Effector CD8-positive, alpha-beta T cell (primary cell): ENCODE measurements around the gene ERFL.

Experiments
- DNase-seq: peaks from one replicate; lab custom pipeline; 2025; lab: John Stamatoyannopoulos, UW

The ERFL gene

DNA sequence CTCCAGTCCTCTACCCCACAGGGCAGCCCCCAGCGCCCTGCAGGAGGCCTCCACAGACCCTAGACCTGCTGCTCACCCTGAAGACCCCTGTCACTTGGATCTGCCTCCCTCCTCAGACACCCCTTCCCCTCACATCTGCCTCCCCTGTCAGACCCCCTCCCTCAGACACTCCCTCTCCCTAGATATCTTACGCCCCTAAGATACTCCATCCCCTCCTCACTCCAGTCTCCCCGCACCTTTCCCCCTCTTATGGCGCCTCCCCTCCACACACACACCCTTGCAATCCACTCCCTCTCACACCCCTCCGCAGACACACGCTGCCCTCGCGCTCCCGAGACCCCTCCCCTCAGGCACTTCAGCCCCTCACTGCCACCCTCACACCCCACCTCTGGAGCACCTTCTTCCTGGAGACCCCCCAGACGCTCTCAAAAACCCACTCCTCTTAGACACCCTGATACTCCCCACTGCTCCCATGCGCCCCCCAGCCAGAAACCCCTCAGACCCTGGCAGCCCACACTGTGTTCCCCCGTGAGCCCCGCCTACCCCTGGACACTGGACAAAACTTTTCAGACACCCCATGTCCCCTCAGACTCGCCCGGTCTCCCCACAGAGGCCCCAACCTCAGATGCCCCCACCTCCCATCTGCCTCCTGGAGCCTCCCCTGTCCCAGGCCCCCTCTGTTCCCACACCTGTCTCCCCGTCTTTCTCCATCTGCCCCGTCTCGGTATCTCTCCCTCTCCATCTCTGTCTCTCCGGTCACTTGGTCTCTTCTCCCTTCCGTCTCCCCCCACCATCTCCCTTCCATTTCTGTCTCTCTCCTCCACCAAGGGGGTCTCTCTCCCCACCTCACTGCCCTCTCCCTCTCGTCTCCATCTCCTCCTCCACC is 14.5 kb downstream of the ERFL start:
- no peak for DNase-seq

DNA sequence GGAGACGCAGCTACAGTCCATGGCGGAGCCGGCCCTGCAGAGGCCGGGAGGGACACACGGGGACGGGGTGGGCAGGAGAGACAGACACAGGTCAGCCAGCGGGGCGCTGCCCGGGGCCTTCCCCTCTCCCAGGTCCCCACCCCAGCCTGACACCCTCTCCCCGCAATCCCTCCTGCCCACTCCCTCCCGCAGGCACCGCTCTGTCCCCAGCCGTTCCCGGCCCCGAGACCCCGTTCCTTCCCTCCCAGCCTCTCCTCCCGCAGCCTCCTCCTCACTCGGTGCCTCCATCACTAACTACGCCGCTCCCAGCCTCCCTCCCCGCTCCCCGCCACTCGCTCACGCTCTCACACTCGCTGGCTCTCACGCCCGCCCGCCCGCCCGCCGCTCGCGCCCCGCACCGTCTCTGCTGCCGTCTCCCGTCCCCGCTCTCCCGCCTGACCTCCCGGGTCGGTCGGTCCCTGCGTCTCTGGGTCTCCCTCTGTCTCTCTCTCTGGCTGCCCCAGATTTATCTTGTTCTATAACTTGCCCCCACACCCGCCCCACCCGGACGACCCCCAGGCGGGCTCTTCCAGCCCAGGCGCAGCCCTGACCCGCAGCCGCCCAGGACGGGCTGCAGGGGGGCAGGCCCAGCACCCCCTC is 15.2 kb downstream of the ERFL start:
- peak; percentile 18 for DNase-seq

DNA sequence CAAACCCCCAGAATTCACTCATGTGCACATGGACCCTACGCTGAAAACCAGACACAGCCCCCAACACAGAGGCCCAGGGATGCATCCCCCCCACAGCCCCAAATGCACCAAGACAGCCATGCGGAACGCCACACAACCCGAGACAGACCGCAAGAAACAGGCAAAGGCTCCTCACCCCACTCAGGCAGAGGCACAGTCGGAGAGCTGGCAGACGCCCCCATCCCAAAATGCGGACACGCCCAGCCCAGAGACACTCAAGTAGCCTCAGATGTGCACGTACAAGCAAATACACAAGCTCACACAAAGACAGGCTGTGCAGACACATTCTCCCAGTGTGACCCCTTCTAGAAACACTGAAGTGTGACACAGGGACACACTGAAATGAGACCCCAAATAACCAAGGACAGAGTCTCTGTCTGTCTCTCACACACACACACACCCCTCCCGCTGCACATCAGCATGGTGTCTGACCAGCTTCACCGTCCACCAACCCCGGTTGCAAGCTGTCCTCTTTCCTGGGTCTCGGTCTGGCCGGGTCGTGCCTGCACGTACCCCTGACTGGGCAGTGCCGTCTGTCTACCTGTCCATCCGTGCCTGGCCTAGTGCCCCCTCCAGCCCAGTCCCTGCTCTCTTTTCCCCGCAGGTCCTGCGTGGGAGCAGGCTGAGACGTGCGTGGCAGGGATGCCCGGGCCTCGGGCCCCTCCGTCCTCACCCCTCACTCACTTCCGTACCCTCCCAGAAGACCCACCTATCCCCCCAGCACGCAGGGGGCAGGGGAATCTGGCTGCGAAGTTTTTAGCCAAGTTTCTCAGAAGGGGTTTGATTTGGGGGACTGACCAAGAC is 16.1 kb downstream of the ERFL start:
- DNase-seq: no peak

DNA sequence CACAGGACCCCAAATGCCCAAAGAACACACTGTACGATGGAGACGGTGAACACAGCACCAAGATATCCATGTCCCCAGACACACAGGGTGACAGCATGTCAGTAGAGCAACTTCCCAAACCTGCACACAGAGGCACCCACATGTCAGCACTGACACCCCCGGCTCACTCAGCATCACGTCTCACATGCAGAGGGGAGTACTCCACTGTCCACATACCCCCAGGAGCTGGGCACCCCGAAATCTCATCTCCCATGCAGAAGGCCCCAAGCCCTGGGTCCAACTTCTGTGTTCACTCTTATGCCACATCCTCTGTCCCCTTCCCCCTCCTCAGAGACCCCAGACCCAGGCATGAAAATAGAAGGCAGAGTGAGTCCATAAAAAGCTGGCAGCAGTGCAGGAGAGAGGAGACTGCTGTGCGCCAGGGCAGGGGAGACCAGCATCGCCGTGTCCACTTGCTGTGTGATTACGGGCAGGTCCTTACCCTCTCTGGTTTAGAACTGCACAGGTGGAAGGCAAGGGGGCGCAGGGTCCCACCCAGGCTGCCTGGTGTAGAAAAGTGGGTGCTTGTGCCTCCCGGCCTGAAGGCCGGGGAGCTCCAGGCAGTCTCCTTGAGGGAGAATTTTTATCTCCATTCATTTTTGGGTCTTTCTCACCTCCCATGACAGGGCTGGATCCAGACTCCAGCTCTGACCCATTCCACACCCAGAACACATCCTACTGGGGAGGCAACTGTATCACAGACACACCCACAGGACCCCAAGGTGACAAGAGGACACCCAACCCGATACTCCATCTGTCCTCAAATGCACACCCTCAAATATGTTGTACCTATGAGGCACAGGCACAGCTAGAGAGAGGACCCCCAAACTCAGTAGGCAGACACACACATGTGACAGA is 17.0 kb downstream of the ERFL start:
- DNase-seq: no peak

DNA sequence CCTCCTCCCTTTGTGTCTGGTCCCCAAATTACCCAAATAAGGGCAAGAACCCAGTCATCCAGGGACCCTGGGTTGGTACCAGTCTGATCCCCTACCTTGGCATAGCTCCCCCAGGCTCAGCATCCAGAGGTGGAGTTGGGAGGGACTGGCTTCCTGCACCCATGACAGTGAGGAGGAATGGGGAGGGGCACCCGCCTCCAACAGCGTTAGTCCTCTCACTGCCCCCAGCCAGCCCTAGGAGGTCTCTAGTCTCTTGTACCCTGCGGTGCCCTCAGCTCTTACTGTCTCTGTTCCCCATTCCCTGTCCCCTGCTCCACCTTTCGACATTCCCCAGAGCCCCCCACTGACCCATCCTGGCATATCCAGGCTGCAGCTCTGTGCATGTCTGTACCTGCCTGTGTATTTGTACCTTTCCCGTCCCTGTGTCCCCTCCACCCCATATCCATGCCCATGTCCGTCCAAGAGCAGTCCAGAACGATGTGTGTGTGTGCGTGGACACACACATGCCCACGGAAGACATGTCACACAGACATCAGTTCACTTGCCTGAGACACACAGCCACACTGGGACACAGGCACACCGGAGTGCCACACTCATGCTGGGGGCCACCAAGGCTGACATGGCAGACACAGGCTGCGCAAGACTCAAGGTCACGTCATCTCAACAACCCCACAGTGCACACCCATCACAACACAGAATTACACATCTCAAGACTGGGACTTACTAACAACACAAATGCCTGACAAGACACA is 17.8 kb downstream of the ERFL start:
- no peak for DNase-seq

DNA sequence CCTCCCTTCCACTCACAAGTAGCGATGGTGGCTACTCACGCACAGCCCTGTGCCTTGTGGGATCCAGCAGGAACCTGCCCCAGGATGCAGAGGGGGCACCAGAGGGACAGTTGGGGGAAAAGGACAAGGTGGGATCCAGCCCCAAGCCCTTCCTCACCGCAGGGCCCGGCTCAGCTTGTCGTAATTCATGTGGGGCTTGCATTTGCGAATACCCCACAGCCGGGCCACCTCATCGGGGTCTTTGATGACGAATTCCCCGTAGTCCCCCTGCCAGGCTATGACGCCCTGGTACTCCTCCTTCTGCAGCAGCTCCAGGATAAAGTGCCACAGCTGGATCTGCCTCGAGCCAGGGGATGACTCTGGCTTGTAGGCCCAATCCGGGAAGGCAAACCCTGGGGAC is 18.5 kb downstream of the ERFL start:
- DNase-seq: no peak

DNA sequence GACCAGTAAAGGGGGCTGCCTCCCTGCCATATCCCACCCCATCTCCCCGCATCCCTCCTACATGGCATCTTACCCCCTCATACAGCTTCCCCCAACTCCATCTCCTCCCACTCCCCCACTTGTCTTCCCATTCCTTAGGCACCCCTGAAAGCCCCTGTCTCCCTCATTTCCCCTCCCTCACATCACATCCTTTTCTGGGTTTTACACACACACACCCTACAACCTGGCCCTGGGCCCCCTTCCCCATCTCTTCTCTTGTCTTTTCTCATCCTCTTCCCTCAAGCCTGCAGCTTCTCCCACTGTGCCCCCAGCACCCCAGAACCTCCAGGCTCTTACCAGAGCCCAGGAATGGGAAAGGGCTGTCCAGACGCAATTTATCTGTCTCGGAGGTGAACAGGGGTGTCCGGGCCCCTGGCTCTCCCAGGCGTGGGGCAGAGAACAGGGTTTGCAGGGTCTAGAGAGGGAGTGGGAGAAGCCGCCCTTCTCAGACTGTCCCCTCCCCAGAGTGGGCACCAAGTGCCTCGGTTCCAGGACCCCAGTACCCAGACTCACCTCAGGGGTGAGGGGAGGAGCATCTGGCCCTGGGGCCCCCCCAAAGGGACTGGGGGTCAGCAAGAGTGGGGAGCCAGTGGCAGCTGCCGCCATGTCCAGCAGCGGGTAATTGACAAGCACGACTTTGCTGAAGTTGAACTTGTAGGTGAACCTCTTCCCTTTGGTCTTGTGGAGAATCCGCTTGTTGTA is 19.4 kb downstream of the ERFL start:
- DNase-seq: no peak

DNA sequence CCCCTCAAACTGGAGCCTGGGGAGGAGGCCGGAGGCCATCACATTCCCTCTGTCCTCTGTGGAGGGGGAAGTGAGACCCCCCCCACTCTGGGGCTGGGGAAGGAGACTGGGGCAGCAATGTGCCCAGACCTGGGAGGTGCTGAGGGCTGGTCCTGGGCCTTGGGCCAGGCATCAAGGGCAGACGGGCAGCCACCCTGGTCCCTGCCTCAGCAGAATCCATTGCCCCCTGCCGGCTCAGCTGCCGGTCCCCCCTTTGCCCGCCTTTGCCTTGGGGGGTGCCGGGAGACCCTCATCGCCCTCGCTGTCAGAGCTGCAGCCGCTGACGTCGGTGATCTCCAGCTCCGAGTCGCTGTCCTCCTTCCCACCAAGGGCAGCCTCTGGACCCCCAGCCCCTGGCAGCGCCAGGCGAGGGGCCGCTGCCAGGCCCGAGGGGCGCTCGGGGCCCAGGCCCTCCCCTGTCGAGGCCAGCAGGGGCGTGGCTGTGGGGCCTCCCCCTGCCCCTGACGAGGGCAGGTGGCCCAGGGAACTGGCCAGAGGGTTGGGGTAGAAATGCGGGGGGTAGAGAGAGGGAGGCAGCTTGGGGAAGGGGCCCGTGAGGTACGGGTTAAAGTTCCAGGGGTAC is 20.1 kb downstream of the ERFL start:
- no peak for DNase-seq

DNA sequence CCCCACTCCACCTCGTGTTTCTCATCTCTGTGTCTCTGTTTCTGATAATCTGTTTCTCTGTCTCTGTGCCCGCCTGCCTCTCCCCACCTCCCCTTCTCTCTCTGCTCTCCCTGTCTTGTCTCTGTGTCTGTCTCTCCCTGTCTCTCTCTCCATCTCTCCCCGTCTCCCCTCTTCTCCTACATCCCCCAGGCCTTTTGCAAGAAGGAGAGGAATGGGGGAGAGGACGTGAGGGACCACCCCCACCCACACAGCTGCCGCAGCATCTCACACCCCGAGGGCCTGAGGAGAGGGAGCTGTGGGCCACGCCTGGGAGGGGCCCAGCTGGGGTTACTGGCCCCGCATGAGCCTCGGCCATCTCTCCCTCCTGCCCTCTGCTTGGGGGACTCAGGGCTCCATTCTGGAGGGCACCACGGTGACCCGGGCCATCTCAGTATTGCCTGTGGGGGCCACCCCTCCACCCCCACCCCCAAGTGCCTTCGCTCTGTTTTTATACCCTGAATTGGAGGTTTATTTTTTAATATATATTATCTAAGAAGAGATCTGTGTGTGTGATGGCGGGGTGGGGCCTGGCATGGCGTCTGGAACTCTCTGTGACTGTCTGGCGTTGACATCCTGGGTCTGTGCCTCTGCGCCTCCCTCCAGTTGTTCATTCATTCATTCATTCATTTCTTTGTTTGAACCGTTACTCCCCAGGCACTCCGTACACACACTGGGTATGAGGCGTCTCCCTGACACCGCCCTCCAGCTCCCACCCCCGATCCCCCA is 21.2 kb downstream of the ERFL start:
- no peak for DNase-seq

DNA sequence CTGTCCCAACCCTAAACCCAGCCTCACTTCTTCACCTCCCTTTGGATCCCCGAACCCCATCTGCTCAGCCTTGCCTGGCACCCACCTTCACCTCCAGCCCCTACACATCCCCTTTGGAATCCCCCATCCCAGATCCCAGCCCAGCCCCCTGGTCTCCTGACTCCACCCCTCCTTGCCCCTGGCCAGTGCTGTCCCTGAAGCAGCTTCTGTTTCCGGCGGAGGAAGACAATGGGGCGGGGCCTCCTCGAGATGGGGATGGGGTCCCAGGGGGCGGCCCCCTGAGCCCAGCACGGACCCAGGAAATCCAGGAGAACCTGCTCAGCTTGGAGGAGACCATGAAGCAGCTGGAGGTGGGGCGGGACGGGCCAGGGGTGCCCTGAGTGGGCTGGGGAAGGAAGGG is 22.0 kb downstream of the ERFL start:
- DNase-seq: no peak

DNA sequence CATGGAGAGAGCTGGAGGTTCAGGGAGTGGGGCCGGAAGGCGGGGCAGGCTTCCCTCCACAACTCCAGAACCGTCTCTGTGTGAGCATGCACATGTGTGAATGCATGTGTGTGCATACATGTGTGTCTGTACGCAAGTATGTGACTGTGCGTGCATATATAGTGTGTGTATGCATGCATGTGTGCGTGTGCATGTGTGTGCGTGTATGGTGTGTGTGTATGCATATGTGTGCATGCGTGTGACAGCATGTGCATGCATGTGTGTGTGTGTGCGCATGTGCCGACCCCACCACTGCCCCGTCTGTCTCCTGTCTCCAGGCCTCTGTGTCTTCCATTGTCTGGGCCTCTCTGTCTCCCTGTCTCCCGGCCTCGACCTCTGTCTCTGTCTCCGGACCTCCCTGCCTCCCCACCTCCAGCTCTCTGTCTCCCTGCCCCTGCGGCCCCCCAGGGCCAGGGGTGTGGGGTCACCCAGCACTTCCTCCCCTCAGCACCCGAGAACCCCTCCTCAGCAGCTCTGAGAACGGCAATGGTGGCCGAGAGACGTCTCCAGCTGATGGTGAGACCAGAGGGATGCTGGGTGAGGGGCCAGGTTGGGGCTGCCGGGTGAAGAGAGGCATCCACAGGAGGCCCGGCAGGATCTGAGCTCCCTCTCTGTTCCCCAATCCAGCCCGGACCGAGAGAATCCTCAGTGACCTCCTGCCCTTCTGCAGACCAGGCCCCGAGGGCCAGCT is 22.8 kb downstream of the ERFL start:
- DNase-seq: no peak

DNA sequence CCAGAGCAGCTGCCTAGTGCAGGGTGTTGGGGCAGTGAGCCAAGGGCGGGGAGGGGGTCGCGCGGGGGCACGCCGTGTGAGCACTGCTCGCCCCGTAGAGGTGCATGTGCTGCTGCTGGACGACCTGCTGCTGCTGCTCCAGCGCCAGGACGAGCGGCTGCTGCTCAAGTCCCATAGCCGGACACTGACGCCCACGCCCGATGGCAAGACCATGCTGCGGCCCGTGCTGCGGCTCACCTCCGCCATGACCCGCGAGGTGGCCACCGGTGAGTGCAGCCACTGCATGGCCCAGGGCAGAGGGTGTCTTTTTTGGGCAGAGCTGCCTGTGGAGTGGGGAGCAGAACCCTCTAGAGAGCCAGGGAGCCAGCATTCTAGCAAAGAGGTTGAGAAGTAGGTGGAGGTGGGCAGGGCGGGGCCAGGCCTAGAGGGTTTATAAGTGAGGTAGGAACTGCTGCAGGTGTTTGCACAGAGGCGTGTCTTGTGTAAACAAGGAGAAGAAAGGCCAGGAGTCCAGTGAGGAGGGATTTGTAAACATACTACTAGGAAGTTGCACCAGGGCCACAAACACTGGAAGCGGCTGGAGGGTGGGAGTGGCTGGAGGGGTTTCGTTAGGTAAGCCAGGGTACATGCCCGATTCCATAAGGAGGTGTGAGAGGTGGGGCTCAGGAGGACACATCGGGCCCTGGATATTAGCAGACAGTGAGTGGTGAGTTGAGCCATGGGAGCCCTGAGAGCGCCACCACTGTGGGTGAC is 24.0 kb downstream of the ERFL start:
- no peak for DNase-seq

DNA sequence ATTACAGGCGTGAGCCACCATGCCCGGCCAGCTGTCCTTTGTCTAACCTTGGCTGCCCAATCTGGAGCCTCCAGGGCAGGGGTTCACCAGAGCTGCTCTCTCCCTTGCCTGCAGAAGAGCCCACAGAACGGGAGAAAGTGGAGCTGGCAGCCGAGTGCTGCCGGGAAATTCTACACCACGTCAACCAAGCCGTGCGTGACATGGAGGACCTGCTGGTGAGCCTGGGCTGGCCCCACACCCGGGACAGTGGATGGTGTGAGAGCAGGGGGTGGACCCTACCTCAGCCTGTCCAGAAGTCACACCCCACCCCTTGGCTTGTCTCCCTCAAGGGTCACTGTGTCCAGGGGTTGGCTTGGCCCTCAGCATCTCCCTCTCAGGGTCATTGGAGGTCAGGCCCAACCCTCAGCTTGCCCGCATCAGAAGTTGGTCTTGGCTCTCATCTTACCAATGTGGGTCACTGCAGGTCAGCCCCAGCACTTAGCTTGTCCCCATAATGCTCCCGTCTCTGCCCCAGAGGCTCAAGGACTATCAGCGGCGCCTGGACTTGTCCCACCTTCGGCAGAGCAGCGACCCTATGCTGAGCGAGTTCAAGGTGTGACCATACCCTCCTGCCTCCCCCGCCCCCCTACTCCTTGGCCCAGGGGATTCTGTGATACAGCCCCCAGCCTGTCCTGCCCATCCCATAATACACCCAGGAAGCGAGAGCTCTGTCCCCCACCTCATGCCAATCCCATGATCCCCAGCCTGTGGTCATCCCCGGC is 24.9 kb downstream of the ERFL start:
- DNase-seq: no peak

DNA sequence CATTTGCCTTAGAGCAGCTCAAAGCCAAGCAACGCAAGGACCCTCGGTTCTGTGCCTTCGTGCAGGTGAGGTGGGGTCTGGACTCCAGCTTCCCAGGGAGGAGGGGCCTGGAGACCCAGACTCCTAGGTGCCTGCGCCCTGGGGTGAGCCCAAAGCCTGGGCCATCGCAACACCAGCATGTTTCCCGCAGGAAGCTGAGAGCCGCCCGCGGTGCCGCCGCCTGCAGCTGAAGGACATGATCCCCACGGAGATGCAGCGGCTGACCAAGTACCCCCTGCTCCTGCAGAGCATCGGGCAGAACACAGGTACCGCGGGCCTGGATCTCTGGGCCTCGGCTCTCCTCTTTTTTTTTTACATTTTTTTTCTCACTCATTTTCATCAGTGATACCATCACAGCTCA is 25.7 kb downstream of the ERFL start:
- no peak for DNase-seq

DNA sequence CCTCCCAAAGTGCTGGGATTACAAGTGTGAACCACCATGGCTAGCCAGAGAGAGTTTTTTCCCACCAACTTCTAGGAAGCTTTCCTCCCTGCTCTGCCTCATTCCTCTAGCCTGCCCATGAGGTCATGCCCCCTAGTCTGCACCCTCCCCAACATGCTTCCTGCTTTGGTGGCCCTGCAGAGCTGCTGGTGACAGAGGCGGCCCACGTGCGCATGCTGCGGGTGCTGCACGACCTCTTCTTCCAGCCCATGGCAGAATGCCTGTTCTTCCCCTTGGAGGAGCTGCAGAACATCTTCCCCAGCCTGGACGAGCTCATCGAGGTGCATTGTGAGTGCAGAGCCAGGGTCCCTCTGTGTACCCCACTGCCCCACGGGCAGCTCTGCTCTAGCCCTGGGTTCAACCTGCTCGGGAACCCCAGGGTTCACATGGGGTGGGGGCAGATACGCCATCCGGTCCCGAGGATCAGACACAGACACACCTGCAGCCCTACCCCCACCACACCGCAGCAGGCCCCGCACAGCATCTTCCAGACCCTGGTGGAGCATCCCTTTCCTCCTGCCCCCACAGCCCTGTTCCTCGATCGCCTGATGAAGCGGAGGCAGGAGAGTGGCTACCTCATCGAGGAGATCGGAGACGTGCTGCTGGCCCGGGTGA is 26.4 kb downstream of the ERFL start:
- no peak for DNase-seq

DNA sequence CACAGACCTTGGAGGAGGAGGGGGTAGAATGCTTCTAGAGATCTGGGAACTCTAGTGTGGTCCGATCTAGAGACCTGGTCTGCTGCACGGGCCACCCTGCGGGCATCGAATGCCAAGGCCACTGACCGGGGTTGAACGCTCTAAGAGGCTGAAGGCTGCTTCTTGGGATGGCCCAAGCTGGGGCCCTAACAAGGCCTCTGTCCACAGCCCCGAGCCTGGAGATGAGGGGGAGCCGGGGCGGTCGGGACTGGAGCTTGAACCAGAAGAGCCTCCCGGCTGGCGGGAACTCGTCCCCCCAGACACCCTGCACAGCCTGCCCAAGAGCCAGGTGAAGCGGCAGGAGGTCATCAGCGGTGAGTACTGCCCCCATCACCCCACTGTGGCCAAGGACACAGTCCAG is 30.0 kb downstream of the ERFL start:
- DNase-seq: no peak
